ENCODE results near the gene AFF3.
A peak's percentile ranks its signal among the peaks of the same experiment; 100 is the strongest.

Gene AFF3

DNA sequence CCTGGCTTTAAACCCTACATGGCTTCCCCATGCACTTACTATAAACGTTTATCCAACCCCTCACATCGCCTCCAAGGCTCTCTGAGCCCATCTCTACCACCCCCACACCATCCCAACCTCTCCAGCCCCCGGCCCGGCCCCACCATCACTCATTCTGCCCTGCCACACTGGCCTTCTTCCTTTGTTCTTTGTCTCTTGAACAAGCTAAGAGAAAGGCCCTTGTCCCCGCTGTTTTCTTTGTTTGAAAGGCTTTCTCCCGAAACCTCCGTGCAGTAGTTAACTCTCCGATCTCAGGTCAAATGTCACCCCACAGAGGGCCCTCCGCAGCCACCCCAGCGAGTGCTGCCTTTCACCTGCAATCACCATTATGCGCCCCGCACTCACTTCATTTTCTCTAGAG is 100.4 kb downstream of the AFF3 start:
- no peak for DNase-seq (ENCODE audit: low spot score)

DNA sequence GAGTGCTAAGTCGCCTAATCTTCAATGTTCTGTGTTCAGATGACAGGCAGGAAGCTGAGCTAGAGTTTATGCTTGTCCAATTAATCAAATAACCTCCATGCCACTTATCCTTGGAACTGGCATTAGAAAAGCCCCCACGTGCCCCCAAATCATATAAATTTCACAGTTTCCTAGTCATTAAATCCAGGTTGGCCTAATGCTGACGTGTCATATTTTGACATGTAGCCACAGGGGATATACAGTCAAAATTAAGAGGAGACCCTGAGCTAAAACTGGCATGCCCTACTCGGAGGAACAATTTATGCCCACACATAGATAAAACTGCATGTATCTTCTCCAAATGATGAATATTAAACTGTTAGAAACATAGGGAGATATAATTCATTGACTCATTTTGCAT is 101.0 kb downstream of the AFF3 start:
- DNase-seq (ENCODE audit: low spot score): no peak

DNA sequence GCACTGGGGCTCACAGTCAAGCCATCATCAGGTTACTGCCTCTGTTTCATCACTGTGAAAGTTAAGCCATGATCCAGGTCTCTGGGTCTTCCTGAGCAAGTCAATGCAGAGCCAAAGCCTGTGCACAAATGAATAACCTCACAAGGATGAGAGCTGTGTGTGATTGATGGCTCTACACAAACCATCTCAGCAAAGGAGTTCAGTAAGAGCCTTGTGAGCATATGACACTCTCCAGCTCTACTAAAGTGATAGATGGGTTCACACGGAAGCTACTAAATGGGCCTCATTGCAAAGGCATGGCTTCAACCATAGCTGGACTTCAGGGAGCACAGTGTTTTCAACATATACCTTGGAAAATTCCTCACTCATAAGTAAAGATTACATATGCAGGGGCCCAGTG is 101.5 kb downstream of the AFF3 start:
- DNase-seq (ENCODE audit: low spot score): no peak

DNA sequence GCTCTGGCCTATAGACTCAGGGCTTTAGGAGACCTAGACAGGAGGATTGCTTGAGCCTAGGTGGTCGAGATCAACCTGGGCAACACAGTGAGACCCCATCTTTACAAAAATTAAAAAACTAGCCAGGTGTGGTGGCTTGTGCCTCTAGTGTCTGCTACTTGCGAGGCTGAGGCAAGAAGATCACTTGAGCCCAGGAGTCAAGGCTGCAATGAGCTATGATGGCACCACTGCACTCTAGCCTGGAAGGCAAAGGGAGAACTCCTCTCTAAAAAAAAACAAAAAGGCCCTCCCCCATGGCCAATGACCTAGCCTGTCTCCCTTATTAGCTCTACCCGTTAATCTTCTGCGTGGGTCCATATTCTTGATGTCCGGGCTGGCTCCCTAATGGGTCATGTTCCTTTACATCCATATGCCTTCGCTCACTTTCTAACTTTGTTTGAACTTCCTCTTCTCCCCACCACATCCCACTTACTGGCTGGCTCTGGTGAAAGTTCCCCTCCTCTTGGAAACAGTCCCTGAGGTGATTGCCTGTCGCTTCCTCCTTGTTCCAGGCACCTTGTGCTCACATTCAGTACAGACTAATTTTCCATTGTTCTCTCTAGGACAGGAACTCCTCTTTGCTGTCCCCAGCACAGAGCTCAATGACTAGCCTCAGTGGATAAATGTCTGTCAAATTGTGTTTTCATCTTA is 103.0 kb downstream of the AFF3 start:
- DNase-seq (ENCODE audit: low spot score): no peak

DNA sequence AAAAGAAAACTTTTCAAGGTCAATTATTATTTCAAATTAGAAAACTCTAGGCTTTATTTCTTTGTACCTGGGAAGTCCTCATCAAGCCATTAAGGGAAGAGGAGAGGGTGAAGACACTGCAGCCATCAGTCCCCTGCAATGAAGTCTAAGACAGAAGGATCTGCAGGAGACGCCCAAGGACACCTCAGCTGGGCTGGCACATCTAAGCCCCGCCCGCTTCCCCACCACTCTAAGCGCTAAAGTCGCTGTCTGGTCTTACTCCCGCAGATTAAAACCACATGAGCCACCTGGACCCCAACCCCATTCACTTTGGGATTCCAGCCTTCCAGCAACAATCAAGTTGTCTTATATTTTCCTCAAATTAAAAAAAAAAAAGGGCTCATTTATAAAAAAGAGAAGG is 104.4 kb downstream of the AFF3 start:
- no peak for DNase-seq (ENCODE audit: low spot score)

DNA sequence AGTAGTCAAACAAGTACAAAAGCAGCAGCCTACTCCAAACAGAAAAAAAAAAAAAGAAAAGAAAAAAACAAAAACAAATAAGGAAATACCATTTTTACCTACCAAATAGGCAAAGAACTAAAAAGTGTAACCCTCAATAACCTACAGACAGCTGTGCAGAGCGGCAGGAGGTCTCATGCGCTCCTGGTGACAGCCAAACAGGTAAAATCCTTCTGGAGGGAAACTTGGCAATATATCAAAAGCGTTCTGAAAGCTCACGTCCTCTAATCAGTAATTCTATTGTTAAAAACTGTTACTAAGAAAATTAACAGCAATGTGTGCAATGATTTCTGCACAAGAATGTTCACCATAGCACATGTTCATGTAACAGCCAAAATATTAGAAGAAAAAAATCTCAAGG is 105.6 kb downstream of the AFF3 start:
- DNase-seq (ENCODE audit: low spot score): no peak

DNA sequence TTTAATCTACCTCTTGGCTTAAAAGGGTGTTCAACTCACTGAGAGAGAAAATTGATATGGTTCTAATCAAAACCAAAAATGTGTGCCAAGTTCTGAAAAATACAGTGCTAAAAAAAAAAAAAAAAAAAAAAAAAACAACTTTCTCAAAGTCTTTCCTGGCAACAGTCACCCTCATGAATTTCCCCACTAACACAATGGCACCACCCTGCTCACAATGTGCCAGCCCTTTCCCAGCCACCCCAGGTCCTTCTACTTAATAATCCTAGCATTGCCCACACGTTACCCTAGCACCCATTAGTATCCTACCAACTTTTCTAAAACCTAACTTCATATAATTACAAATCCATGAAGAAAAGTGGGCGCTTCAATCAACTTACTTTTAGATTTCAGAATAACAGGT is 106.4 kb downstream of the AFF3 start:
- DNase-seq (ENCODE audit: low spot score): no peak

DNA sequence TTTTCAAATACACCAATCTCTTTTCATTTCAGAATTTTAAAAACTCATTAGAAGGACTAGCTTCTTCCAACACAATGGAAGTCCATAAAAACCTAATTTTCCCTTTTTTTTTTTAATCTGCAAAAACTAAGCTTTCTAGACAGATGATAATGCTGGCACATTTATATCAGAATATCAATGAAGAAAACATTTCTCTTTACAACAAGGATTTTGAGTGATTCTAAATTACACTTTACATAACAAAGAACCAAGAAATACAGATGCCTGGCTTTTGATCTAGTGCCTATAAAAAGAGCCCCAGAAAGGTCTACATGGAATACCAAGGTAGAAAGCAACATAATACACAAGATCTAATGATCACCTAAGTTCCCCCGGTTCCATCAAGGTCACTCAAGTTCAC is 108.0 kb downstream of the AFF3 start:
- no peak for DNase-seq (ENCODE audit: low spot score)

DNA sequence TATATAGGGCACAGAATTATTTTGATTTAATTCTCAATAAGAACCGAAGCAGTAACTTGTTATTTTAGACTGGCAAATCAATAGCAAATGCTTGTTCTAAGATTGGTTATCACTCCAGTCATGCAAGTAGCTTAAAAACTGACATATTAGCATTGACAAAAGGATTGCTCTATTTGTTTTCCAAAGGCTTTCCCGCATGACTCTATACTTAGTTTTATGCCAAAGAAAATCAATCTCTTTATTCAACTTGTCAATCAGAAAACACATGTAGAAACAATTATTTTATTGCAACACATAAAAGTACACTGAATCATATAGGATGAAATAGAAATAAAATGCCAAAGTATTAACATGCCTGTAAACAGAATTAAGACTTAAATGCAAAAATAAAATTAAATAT is 108.4 kb downstream of the AFF3 start:
- no peak for DNase-seq (ENCODE audit: low spot score)

DNA sequence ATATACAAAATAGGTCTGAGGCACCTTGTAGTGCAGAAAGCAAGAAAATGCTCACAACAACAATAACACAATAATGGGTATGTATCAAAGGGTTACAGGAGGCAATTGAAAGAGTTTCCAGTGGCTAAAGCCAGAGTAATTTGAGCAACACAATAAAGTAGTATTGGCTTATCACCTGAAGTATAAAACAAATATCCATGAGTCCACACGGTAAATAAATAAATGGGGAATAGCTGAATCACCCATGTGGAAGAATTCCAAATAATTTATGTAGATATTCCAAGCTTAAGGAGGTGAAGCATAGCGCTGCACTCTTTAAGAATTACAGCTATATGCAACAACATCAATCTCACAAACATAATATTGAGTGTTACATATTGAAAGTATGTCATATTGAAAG is 110.8 kb downstream of the AFF3 start:
- no peak for DNase-seq (ENCODE audit: low spot score)

DNA sequence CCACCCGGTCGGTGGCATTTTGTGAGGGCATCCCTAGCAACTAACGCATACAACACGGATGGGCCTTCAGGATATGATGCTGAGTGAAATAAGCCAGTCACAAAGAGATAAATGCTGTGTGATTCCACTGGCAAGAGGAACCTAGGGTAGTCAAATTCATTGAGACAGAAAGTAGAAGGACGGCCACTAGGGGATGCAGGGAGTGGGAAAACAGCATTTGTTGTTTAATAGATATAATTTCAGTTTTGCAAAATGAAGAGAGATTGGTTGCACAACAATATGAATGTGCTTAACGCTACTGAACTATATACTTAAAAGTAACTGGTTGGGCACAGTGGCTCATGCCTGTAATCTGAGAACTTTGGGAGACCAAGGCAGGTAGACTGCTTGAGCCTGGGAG is 112.9 kb downstream of the AFF3 start:
- no peak for DNase-seq (ENCODE audit: low spot score)

DNA sequence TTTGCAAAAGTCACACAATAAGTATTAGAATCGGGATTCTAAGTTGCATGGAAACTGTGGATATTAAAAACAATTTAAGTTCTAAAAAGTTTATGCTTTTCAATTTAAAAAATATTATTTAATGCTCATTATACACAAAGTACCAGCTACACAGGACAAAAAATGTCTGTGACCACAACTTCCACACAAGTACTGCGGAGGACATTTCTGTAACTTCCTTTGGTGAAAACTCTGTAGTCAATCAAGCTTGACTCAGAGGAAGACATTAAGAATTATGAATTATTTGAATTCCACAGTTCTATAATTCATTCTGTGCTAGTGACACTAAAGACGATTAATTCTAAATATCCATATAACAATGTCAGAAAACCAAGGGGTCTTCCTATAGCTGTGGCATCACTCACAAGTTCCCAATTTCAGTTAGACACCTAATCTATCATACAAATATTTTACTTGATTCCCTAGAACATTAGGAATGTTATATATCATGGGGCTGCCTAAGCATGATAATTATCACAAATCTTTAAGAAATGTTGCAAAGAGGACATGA is 120.5 kb downstream of the AFF3 start:
- DNase-seq (ENCODE audit: low spot score): no peak

DNA sequence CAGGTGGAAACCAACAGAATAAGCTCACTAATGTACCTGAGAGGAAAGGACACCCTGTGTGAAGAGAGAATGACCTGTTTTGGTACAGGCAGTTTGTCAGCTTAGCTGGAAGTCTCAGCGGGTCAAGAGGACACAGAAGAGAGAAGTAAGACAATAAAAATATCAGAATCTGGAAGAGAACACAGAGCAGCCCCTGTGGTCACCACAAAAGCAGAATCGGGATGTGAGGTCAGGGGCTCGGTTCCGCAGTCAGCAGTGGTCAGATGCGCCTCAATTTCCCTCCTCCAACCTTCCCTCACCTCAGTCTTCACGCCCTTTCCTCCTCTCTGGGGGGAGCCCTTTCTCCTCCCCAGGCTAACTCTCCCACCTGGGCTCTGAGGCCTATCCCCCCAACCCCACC is 122.9 kb downstream of the AFF3 start:
- no peak for DNase-seq (ENCODE audit: low spot score)

DNA sequence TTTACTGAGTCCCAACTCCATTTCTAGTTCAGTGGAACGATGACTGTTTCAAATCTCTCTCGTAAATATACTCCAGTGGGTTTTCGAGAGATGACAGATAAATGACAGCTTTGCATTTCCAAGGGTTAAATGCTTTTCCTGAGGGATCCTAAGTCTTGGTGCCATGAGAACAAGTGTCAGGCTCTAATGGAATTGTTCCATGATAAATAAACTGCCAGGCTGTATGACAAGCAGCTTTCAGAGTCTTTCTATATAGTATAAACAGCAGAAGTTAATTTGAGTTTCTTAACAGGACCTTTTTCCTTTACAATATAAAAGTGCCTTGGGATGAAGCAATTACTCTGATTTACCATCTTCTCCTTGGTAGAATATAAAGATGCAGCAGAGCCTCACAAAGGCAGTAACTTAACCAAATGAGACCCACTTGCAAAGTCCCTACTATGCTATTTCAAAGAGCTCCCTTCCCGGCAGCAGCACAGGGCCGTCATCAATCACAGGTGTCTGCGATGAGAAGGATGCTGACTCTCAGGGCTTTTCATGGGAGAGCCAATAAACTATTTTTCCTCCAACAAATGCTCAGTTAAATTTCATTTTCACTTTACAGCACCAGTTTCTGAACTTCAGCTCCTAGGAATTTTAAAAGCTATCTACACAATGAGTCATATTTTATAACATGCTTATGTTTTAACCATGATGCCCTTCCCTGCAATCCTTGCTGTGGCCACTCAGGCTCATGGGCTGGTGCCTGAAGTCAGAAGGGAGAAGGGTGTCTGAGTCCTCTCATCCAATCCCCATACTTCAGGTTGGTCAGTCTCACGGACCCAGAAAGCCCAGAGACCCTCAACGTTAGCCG is 123.8 kb downstream of the AFF3 start:
- peak; percentile 78 for DNase-seq (ENCODE audit: low spot score)

DNA sequence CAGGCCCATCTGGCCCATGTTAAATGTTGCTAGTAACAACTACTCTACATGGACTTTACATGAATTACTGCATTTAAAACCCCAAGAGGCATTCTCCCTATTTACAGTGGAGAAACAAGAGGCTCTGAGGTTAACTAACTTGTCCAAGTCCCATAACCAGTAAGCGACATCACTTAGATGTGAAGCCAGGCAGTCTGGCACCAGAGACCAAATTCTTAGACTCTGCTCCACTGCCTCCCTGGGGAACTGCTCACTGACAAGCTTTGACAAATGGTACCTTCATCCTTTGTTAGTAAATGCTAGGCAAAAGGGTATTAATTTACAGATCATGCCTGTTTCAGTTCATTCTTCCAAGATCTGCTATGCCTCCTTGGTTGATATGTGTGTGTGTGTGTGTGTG is 124.8 kb downstream of the AFF3 start:
- peak; percentile 36 for DNase-seq (ENCODE audit: low spot score)

DNA sequence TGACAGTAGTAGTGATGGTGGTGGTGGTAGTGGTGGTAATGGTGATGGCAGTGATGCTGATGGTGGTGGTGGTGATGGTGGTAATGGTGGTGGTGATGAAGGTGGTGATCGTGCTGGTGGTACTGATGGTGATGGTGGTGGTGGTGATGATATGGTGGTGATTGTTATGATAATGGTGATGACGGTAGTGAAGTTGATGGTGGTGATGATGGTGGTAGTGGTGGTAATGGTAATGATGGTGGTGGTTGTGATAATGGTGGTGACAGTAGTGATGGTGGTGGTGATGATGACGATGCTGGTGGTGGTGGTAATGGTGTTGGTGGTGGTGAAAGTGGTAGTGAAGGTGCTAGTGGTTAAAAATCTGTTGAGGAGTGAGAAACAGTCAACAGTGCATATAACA is 125.6 kb downstream of the AFF3 start:
- DNase-seq (ENCODE audit: low spot score): no peak

DNA sequence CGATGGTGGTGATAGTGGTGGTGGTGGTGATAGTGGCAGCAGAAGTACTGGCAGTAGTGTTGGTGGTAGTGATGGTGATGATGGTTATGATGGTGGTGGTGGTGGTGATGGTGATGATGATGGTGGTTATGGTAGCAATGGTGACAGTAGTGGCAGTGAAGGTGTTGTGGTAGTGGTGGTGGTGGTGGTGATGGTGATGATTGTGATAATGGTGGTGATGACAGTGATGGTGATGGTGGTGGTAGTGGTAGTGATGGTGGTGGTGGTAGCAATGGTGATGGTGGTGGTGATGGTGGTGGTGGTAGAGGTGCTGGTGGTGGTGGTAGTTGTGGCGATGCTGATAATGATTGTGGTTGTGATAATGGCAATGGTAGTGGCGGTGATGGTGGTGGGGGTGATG is 126.5 kb downstream of the AFF3 start:
- DNase-seq (ENCODE audit: low spot score): no peak

DNA sequence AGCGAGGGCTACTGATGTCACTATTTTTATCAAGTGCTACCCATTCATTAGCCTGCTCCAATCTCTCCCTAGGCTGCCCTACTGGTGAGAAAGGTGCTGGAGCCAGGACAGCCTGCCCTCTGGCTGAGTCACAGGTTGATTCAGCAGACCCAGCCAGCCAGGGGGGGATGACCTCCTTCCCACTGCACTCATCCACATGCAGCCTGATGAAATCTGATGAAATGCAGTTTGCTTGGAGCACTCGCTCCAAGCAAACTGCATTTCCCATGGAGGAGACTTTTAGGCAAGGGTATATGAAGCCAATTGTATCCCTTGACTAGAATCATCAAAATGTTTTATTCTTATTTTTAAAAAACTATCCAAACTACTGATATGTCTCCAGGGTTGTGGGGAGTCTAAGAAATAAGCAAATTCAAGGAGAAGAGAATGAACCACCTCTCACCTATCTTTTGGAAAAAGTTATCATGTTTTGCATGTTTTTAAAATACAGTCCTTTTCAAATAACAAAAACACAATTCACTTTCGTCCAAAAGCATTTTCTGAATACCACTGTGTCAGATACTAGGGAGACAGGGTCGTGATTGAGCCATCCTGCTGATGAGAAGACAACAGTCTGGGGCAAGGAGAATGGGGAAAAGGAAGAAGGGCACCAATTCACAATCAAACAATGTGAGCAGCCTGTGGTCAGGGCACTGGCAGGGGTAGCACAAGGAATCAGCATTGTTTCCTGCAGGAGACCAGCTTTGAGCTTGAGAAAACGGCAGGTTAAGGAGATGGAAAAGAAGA is 128.3 kb downstream of the AFF3 start:
- peak; percentile 92 for DNase-seq (ENCODE audit: low spot score)

DNA sequence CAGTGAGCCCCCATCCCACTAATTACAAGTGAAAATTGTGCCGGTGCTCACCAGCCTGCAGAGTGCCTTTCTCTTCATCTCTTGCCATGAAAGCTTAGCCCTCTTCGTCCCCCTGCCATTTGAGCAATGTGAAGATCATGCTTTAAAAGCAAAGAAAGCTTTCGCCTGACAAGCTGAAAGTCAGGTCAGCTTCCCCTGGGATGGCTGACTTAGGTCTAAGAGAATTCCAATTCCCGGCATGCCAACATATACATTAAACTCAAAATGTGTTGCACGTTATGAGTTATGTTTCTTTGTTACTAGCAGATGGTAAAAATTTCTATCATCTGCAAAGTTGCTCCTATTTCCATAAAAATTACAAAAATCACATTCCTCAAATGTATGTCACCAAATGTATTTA is 129.8 kb downstream of the AFF3 start:
- no peak for DNase-seq (ENCODE audit: low spot score)

DNA sequence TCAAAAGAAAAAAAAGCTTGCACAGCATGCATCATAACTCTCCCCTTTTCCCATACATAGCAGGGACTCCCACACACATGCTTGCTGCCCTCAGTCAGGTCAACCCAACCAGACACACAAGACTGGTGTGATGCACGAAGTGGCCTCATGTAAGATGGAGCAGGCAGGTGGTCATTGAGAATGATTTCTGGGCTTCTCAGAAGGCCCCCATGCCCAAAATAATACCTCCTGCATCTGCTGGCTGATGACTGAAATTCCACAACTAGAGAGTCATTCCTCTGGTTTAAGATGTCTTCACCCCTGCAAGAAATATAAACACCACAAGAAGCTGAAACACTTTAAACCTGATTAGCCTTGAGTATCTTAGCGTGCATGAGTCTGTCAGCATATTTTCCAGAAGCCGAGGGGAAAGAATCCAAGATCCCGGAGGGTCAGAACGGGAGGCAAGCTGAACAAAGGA is 131.1 kb downstream of the AFF3 start:
- DNase-seq (ENCODE audit: low spot score): peak; percentile 67

DNA sequence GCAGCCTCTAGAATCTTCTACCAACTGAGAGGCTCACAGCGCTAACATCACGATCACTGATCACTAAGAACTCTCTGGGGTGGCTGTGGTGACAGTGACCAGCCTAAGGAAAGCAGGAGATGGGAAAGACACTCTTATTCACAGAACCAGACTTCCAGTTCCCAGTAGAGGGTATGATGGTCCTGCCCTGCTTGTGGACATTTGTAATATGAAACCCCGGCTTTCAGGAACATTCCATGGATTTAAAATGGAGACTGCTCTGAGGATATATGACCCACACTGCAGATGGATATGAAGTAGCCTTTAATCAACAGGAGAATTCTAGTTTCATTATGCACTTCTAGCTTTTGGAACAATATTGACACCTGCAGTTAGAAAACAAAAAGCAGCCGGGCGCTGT is 131.8 kb downstream of the AFF3 start:
- no peak for DNase-seq (ENCODE audit: low spot score)

DNA sequence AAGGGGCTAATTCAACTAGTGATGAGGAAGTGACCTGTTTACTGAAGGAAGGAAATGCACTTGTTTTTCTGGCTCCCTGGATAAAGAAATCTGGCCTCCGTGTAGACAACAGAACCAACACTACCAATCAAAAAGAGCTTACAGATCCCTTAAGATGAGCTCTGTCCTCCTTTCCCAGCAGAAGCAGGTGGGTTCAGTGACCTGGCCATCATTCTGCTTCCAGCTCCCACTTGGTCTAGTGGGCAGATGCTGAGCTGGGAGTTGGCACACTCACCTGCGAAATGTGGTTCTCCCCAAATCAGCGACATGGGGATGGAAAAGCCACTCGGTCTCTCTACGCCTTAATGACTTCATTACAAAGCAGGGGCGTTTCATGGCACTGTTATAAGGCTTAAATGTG is 132.6 kb downstream of the AFF3 start:
- no peak for DNase-seq (ENCODE audit: low spot score)

DNA sequence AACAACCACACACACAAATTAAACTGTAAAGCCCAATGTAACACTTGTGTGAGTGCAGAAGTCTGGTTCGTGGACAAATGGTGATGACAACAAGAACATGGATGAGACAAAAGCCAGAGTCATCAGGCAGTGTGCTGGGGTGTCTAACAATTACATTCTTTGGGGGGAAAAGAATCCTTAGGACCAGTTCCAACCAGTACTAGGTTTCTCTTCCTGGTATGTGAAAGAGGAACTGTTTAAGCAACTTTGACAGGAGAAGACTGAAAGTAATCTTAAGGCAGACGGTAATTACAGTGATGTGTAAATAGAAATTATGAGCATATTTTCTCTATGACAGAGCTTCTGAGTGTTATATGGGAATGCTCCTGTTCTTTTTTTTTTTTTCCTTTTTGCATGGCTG is 133.4 kb downstream of the AFF3 start:
- DNase-seq (ENCODE audit: low spot score): peak; percentile 68

Measured in AG20443 (cell line).